ENCODE data around the gene MATCAP1. TPM values are rescaled to one million over a fixed set of nuclear protein-coding genes. Genes with fewer than 3 reads are reported as not detected.

MATCAP1 gene
- total RNA-seq, 1 experiment from 2014 or later = 19.1 TPM

DNA sequence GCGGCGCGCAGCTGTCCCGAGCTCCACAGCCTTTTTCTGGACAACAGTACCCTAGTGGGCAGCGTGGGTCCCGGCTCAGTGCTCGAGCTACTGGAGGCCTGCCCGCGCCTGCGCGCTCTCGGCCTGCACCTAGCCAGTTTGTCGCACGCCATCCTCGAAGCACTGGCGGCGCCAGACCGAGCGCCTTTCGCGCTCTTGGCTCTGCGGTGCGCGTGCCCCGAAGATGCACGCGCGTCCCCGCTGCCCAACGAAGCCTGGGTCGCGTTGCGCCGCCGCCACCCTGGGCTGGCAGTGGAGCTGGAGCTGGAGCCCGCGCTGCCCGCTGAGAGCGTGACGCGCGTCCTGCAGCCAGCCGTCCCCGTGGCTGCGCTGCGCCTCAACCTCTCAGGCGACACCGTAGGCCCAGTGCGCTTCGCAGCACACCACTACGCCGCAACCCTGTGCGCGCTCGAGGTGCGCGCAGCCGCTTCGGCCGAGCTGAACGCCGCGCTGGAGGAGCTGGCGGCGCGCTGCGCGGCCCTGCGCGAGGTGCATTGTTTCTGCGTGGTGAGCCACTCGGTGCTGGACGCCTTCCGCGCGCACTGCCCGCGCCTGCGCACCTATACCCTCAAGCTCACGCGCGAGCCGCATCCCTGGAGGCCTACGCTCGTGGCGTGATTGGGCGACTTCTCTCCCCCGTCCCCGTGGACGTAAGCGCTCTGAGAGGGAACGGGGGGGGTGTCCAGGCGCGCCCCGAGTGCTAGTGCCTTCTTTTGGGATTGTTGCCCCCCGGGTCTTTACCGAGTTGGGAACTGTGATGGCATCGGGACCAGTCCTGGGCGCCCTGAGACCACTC lies 20.4 kb downstream of the MATCAP1 start:
- in situ Hi-C loops (cut with HindIII; ENCODE audit: low sequenced_read_pairs) = no loop called here
- DNase-seq (ENCODE audit: low spot score) = peak; percentile 88

DNA sequence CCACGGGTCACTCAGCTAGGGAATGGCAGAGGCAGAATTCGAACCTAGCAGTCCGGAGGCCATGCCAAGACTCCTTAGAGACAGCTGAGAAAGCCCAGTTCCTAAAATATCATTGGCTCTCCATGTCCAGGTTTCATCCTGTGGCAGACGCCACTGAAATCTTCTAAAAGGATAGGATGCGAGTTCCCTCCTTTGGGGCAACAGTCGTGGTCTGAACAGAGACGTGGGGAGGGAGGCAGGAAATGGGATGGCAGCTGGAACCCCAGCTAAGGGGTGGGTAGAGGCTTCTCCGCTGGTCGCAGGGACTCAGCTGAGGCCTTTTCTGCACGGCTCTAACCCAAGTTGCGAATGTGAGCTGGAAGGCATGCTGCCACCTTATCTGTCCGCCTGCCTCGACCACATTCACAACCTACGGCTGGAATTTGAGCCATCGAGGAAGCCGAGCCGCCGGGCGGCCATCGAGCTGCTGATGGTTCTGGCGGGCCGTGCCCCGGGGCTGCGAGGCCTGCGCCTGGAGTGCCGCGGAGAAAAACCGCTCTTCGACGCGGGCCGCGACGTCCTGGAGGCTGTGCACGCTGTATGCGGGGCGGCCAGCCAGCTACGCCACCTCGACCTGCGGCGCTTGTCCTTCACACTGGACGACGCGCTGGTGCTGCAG lies 21.1 kb downstream of the MATCAP1 start:
- in situ Hi-C loops (cut with HindIII; ENCODE audit: low sequenced_read_pairs) = no loop called here

DNA sequence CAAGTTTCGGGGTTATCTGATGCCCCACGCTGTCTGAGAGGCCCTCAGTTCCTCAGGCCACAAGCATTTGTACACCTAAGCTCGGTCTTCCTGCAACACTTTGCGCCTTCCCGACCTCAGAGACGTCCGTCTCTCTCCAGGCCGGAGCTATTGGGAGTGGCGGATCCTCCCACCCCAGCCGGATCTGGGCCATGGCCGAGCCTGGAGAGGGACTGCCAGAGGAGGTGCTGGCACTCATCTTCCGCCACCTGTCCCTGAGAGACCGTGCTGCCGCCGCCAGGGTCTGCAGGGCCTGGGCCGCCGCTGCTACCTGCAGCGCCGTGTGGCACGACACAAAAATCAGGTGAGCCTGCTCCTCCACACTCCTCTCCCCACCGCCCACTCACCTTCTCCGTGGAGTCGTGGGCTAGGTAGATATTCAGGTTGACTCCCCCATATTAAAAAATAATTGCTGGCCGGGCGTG lies 22.1 kb downstream of the MATCAP1 start:
- DNase-seq (ENCODE audit: low spot score) = peak; percentile 81
- in situ Hi-C loops (cut with HindIII; ENCODE audit: low sequenced_read_pairs) = no loop called here

More for the DNA sequence above, 21.1 kb downstream of the MATCAP1 start:
- peak; percentile 61 for DNase-seq (ENCODE audit: low spot score)

DNA sequence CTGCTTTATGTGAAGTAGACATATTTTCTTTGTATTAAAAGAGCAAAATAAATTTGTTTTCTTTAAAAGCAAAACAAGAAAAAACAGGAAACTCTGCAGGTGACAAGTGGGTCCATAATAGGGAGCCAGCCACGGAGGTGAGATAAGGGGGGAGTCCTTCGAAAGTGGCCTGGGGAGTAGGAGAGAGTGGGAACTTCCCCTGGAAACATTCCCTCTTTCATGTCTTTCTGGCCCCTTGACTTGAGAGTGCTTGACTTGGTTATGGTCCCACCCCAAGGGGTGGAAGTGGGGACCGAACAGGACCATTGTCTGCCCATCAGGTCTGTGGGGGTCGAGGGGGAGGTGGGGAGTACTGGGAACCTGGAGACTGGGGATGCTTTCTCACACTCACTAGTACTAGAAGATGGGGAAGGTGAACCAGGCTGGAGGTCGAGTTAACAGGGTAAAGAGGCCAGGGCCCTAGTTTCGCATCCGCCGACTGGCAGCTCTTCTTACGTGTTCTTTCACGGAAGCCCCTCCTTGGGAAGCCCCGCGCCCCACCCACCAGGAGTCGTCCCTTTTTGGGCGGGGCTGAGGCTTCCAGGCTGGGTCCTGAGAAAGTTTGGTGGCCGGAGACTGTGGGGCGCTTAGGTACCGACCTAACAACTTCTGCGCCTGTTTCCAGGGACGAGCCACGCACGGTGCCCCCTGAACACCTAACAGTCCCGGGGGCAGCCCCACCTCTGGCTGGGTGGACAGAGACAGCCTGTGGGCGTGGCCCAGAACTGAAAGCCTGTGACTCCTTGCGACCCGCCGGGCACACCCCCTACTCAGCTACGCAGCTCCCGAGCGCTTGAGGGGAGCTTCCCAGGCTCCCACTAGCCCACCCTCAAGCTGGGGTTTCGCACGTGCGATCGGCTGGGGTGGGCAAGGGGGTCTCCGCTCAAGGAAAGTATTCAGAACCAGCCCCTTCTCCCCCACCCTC lies 24.8 kb downstream of the MATCAP1 start:
- no peak for DNase-seq (ENCODE audit: low spot score)
- in situ Hi-C loops (cut with HindIII; ENCODE audit: low sequenced_read_pairs) = no loop called here

DNA sequence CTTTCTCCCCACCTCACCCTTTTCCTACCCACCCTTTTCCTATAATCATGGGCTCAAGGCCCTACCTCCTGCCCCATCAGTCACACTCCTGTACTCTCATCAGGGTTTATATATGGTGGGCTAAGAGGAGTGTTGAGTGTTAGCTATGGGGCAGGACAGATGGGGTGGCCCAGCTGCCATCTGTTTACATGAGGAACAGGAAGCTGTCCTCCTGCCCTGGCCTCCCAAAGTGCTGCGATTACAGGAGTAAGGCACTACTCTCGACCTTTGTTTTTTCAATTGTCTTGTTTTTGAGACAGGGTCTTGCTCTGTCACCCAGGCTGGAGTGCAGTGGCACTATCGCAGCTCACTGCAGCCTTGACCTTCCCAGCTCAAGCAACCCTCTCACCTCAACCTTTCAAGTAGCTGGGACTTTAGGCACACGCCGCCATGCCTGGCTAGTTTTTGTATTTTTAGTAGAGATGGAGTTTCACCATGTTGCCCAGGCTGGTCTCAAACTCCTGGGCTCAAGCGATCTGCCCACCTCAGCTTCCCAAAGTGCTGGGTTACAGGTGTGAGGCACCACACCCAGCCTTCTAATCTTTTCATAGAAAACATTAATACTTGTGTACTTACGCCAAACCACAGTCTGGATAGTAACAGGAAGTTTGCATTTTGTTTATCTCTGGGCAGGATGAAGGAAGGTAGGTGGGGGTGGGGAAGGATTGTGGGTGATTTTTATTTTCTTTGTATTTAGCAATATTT lies 25.7 kb downstream of the MATCAP1 start:
- DNase-seq (ENCODE audit: low spot score) = no peak
- in situ Hi-C loops (cut with HindIII; ENCODE audit: low sequenced_read_pairs) = no loop called here

DNA sequence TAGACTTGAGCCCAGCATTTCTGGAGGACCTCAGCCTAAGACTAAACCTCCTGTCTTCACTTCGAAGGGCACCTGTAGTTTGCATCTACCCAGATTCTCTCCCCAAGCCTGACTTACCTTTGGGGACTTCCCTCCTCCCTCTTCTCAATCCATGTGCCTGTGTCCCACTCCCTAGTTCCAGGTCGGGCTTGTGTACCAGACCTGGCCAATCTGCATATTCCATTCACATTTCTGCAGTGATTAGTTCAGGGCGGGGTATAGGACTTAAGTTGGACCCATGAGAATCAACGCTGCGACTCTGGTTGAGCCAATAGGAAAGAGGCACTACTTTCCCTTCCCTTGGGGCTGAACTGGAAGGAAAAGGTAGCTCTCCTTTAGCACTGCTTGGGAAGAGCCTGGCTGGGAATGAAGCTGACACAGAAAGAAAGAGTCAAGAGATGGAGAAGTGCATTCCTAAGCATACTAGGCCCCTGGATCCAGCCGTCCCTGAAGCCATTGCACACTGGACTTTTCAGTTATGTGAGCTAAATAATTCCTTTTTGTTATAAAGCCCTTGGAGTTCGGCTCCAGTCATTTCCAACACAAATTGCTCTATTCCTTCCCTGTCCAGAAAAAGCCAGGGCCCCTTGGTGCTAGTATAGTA lies 26.5 kb downstream of the MATCAP1 start:
- in situ Hi-C loops (cut with HindIII; ENCODE audit: low sequenced_read_pairs) = no loop called here
- DNase-seq (ENCODE audit: low spot score) = no peak

DNA sequence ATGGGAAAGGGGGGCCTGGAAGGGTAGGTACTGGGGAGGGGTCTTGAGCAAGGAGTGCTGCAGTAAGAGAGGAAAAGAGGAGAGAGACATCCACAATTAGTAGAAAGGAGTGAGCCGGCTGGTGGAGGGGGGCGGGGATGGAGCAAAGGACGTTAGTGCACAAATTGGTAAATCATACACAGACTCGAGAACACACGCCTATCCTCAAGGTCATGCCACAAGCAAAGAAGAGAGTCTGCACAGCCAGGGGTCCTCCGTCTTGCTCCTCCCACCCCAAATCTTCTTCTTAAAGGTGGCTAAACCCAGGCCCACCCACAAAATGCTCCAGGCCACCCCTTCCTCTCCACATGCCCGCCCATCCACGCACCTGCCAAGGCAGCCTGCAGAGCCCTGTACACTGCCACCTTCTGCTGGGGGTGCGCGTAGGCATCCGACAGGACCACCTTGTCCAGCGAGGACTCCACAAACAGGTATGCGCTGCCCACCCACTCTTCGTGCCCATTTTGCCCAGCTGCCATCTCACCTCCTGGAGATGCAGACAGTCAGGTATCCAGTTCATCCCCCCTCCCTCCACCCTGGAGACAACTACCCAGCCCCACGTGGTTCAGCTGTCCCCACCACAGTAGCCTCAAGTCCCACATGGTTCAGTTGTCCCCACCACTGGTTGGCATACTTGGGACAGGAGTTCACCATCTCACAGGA lies 27.5 kb downstream of the MATCAP1 start:
- no peak for DNase-seq (ENCODE audit: low spot score)
- in situ Hi-C loops (cut with HindIII; ENCODE audit: low sequenced_read_pairs) = no loop called here

DNA sequence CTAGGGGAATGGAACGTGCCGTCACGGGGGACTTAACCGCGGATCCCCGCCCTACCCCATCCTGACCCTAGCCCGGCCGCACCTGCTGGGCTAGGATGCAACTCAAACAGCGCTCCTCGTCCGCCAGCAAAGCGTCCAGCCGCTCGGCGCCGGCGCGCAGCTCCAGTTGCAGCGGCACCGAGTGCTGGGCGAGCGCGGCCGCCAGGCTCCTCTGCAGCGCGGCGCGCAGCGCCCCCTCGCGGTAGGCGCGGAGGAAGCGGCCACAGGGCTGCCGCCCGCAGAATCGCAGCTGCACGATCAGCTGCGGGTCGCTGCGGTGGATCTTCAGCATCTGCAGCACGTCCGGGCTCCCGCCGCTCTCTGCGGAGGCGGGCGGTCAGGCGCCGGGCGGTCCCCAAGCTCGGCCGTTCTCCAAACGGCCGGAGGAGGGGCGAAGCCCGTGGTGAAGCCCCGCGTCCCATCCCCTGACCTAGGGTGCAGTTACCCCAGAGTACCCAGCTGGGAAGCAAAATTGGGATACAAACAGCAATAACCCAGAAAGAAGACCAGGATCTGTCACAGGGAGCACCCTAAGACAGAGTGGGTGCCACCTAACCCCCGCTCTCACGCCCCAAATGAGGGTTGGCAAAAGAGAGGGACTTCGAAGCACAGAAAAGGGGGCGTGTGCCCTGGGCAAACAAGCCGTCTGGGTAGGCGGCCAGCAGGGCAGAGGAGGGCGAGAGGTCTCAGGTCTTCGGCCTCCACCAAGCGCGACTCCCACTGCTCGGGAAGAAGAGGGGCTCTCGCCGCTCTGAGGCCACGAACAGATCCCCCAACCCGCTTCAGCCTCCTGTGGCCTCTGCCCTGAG lies 28.2 kb downstream of the MATCAP1 start:
- in situ Hi-C loops (cut with HindIII; ENCODE audit: low sequenced_read_pairs) = no loop called here
- DNase-seq (ENCODE audit: low spot score) = peak; percentile 63

DNA sequence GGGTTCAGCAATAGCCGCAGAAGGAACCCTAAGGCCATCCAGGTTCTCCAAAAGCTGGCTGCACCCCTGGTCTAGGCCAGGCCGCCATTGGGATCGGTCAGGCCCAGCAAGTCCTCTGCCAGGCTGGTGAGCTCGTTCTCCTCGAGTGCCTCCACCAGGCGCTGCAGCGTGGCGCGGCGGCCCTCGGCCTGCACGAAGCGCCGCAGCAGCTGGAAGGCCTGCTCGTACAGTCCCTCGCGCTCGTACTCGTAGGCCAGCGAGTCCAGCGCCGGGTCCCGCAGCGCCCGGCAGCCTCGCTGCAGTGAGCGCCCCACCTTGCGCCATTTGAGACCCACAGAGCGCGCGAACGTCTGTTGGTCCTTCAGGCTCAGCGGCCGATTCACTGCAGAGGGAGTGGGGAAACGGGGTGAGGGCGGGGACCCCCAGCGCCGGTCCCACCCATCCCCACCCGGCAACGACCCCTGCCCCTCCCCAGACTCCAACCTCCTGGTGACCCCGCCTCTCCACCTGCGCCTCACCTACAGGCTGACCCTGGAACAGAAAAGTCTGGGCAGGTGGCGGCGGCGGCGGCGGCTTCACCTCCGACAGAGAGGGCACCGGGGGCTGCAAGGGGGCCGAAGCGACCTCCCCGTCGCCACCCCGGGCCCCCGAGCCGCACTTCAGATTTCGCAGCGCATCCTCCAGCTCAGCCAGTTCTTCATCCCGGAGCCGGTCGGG lies 29.0 kb downstream of the MATCAP1 start:
- in situ Hi-C loops (cut with HindIII; ENCODE audit: low sequenced_read_pairs) = no loop called here

DNA sequence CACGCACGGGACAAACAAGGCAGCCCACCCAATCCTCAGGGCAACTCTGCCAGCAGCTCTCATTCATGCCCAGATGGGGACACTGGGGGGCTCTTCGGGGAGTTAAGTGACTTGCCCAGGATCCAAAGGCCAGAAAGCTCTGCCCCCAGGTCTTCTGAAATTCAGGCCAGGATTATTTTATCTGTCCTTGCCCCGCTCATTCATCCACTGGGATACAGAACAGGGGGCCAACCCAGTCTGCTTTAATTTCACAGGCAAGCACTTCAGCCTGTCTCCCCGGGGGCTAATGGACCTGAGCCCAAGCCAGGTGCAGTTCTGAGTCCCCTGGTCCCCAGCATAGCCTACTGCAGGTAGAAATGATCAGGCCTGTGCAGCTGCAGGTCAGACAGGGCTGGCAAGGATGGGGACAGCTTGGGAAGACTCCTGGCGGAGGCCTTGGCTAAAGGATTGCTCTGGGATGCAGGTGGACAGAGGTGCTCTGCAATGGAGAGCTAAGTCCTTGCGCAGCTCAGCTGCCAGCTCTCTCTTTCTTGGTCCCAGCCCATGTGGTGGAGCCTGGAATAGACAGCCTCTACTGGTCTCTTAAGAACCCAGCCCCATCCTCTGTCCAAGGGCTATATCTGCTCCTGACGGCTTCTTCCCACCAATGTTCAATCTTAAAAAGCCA lies 32.2 kb downstream of the MATCAP1 start:
- in situ Hi-C loops (cut with HindIII; ENCODE audit: low sequenced_read_pairs) = no loop called here

More for the DNA sequence above, 29.0 kb downstream of the MATCAP1 start:
- DNase-seq (ENCODE audit: low spot score) = no peak

DNA sequence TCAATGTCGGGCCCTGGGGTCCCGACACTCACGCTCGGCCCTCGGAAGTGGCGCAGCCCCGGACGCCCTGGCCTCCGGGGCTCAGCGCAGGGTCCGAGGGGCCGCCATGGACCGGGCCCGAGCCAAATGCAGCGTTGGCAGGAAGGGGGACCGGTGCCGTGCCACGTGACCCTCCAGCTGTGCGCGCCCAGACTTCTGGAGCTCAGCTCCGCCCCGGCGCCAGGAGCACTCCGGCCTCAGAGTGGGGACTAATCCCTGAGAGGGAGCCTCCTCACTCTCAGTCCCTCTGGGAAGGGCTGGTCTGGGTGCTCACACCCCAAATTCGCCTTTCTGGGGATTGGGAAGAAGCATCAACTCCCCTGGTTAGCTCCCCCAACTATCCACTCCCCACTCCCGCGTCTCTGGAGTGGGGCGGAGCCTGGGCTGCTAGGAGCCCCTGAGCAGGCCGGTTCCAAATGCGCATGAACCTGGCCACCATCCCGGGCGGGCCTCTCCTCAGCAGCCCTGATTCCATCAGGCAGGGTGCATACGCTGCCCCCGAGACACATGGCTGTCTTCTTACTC lies 32.8 kb downstream of the MATCAP1 start, which contains the start of gene B3GNT9:
Gene B3GNT9, minus strand, starts transcription at position 166 of the 564 bp plus-strand sequence. CDS start 513 bp downstream, outside the sequence.
- DNase-seq (ENCODE audit: low spot score) = no peak
- in situ Hi-C loops (cut with HindIII; ENCODE audit: low sequenced_read_pairs) = no loop called here

More for the DNA sequence above, 32.2 kb downstream of the MATCAP1 start:
- no peak for DNase-seq (ENCODE audit: low spot score)

DNA sequence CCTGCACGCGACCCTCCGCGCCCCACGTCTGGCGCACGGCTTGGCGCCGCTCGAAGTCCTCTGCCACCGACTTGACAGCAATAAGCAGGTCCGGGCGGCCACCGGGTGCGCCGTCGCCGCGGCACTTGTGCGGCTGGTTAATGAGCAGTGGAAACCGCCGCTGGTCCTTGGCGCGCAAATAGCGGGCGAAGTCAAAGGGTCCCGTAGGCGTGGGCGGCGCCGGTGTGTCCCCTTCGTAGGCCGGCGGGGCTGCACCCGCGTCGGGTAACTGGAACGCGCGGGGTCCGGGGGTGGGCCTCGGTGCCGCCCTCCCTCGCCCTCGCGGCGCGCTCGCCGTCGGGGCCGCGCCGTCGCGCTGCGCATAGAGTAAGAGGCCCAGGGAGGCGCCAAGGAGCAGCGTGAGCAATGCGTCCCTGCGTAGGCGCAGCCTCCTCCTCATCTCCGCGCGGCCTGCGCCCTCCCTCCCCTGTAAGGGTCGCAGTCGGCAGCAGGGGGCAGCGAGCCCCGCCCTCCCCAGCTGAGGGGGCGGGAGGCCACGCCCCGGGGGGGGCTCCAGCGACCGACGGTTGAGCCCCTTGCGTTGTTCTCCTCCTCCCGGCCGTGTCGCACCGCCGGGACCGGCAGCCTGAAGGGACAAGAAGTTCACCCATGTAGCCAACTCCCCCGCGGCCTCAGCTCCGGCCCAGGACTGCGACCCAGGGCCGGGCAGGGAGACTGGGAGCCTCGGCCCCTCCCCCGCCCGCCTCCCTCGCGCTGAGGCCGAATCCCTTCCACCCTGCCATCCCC lies 33.5 kb downstream of the MATCAP1 start:
- in situ Hi-C loops (cut with HindIII; ENCODE audit: low sequenced_read_pairs) = no loop called here

DNA sequence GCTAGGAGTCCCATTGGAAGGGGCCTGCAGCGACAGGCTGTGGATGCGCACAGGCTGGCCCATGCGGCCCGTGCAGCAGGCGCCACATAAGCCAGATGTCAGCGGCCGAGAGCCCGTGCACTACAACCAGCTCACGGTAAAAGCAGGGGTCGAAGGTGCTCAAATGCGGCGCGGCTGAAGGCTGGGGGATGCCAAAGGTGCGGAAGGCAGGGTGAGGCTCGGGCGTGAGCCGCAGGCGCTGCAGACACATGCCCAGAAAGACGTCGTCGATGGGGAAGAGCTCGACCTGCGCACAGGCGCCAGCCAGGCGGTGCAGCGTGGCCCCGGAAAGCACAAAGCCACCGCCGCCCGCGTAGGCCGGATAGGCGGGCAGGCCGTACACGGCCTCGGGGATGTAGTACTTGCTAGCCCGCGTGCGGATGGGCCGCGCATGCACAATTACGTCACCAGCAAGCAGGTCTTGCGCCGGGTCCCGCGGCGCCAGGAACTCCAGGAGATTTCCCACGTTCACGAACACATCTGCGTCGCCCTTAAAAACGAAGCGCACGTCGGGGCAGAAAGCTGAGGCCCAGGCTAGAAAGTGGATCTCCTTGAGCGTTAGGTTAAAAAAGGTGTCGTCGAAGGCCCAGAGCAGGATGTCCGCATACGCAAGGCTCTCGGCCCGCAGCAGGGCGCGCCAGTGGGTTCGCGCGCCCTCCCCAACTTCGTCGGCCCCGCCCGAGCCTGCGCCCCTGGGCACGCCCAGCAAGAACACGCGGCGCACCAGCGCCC lies 34.3 kb downstream of the MATCAP1 start:
- no peak for DNase-seq (ENCODE audit: low spot score)
- in situ Hi-C loops (cut with HindIII; ENCODE audit: low sequenced_read_pairs) = no loop called here

More for the DNA sequence above, 33.5 kb downstream of the MATCAP1 start:
- DNase-seq (ENCODE audit: low spot score) = no peak

All from G401 (cell line).